ENCODE data around the gene NDUFAF2.
A peak's percentile ranks its signal among the peaks of the same experiment; 100 is the strongest.

The NDUFAF2 gene

DNA sequence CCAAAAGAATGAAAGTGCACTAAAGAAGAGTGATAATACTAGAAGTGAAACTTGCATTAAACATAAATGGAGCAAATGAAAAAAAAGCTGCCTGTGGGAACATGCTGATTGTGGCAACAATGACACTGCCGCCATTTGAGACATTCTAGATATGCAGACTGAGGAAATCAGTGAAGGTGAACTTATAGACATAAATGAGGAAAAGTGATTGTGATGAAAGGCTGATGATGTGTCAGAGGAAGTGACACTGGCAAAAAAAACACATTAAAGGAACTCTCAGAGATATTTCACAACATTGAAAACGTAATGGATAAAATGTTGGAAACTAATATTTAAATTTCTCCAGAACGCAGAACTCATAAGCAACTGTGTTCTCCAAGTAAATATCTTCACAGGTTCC lies 1.4 kb upstream of the NDUFAF2 start:
- no peak for DNase-seq (ENCODE audit: low spot score)
- TF ChIP-seq, protein P1, sequence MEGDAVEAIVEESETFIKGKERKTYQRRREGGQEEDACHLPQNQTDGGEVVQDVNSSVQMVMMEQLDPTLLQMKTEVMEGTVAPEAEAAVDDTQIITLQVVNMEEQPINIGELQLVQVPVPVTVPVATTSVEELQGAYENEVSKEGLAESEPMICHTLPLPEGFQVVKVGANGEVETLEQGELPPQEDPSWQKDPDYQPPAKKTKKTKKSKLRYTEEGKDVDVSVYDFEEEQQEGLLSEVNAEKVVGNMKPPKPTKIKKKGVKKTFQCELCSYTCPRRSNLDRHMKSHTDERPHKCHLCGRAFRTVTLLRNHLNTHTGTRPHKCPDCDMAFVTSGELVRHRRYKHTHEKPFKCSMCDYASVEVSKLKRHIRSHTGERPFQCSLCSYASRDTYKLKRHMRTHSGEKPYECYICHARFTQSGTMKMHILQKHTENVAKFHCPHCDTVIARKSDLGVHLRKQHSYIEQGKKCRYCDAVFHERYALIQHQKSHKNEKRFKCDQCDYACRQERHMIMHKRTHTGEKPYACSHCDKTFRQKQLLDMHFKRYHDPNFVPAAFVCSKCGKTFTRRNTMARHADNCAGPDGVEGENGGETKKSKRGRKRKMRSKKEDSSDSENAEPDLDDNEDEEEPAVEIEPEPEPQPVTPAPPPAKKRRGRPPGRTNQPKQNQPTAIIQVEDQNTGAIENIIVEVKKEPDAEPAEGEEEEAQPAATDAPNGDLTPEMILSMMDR (IDR thresholded peaks at IDR 0.05; ENCODE audit: extremely low read depth, missing control alignments): no peak

DNA sequence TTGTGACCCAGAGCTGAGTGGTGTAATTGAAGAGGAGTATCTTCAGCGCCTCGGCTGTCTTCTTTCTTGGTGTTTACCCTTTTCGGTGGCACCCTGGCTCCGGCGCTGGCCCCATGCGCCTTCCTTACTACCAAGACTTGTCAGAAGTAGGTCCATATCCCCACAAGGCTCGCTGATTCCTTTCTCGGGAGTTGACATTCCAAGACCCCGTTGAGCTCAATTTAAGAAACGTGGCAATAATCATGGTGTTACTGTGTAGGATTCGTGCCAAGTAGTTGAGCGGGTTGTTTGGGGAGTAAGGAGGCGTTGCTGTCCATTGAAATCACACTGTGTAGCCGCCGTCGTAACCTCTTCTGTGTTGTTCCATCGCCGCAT lies 795 bp downstream of the NDUFAF2 start:
- TF ChIP-seq, protein P1 (IDR thresholded peaks at IDR 0.05; ENCODE audit: extremely low read depth, missing control alignments): no peak
- peak; percentile 24 for DNase-seq (ENCODE audit: low spot score)

DNA sequence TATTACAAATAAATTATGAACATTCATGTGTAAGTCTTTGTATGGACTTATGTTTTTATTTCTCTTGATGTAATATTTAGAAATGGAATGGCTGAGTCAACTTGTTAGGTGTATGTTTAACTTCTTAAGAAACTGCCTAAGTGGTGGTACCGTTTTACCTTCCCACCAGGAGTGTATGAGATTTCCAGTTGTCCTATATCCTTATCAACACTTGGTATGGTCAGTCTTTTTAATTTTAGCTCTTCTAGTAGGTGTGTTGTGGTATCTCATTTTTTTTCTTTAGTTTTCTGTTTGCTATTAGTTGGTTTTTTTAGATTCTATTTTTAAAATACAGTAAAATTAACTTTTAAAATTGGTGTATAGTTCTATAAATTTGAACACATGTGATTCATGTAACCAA lies 3.7 kb downstream of the NDUFAF2 start:
- no peak for DNase-seq (ENCODE audit: low spot score)
- TF ChIP-seq, protein P1 (IDR thresholded peaks at IDR 0.05; ENCODE audit: extremely low read depth, missing control alignments): no peak

DNA sequence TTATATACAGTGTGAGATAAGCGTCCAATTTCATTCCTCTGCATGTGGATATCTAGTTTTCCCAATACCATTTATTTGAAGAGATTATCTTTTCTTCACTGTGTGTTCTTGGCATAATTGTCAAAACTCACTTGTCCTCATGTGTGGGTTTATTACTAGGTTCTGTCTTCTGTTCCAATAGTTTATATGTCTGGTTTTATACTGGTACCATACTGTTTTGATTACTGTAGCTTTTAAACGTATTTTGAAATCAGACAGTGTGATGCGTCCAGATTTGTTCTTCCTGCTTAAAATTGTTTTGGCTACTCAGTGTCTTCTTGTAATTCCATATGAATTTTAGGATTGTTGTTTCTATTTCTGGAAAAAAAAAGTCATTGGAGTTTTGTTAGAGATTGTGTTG lies 10.2 kb downstream of the NDUFAF2 start:
- TF ChIP-seq, protein P1 (IDR thresholded peaks at IDR 0.05; ENCODE audit: extremely low read depth, missing control alignments): no peak
- no peak for DNase-seq (ENCODE audit: low spot score)

DNA sequence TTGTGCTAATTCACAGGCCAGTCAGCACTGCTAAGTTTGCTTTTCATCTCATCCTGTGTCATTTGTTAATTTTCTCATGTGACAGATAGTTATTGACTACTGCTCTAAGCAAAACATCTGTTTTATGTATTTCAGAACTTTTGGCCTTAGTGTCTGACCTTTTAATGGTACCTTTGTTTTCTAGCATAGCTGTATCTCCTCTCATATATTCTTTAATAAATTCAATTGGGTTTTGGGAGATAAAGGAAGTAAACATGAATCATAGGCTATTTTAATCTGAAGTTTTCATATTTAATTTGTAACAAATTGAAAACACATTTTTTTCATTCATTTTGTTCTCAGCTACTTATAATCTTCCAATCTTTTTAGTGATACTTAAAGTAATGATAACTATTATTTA lies 13.1 kb downstream of the NDUFAF2 start:
- TF ChIP-seq, protein P1 (IDR thresholded peaks at IDR 0.05; ENCODE audit: extremely low read depth, missing control alignments): no peak

DNA sequence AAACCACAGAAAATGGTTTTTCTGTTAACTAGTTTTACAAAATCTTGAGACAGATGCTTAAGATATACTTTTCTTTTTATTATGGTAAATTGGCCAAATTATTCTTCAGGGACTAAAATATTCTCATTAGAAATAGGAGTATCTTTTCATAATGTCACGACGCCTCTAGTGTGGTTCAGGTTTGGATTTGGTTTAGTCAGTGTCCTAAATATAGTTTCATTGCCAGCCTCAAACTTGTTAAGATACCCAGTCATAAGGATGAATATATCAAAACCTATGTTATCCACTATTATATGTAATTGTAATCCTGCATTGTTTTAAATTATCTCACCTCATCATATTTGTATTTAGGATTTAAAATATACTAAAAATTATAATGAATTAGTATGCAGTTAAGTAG lies 13.7 kb downstream of the NDUFAF2 start:
- TF ChIP-seq, protein P1 (IDR thresholded peaks at IDR 0.05; ENCODE audit: extremely low read depth, missing control alignments): no peak

More for the DNA sequence above, 13.1 kb downstream of the NDUFAF2 start:
- no peak for DNase-seq (ENCODE audit: low spot score)

DNA sequence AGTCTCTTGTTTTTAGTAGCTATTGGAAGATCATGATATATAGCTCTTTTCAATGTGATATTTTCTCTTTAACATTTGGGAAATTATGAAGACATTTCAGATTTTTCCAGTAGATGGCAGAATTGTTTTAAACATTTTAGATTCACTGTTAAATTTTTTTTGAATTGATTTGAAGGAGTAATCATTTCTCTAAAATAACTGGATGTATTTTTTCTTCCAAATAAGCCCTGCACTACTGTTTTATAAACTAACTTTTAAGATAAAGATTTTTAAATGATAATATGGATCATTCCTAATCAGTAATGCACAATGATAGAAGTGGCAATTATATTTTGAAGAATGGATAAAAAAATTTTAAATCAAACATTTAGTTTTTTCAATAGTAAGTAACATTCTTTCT lies 14.2 kb downstream of the NDUFAF2 start:
- no peak for DNase-seq (ENCODE audit: low spot score)
- TF ChIP-seq, protein P1 (IDR thresholded peaks at IDR 0.05; ENCODE audit: extremely low read depth, missing control alignments): no peak

More for the DNA sequence above, 13.7 kb downstream of the NDUFAF2 start:
- no peak for DNase-seq (ENCODE audit: low spot score)
